A549 (cell line): ENCODE data around the gene SAMD4B. TPM values are rescaled to one million over a fixed set of nuclear protein-coding genes. Genes with fewer than 3 reads are reported as not detected.

Experiments
- ATAC-seq, 2 experiments: fragments of 200-7000 bp in 1 of 2; fragments of >200 bp in 1 of 2; cut with Nextera tagmentation in 1 of 2; cut with Tn5 transposase in 1 of 2; 3 replicates each; pipeline versions ENCODE4 v1.8.0 to v1.9.1; 2018 to 2020; ENCODE audit warnings: mild to moderate bottlenecking in 1 of 2, moderate library complexity in 1 of 2
- CTCF ChIA-PET: fragments of 300-600 bp; sonication (Branson Sonifier 250); formaldehyde crosslinking; extraction: SDS; loops from one replicate; lab custom pipeline; 2021; ENCODE audit warnings: antibody characterized with exemption, inconsistent platforms; lab: Yijun Ruan, JAX
- POLR2A ChIA-PET: fragments of 350-600 bp; formaldehyde crosslinking; extraction: SDS; loops from one replicate; lab custom pipeline; 2021; ENCODE audit warnings: antibody characterized with exemption, inconsistent platforms; lab: Yijun Ruan, JAX
- DNase-seq, 2 experiments: peaks; one replicate each; pipeline versions ENCODE4 v3.0.0 to v3.0.0-alpha.2; 2011 to 2016; ENCODE audit warnings: low read depth in 1 of 2, low spot score in 1 of 2
- FAIRE-seq: peaks from 2 replicates; lab custom pipeline; 2011; peaks lifted over from hg19 to GRCh38; lab: Jason Lieb, UNC
- H3K27ac ChIP-seq, 2 experiments: fragments of >200 bp; sonication (Bioruptor Twin); formaldehyde crosslinking; 3 replicates each; pipeline ENCODE4 v1.5.1; 2016 to 2017
- H3K4me1 ChIP-seq: fragments of >200 bp; sonication (Bioruptor Twin); formaldehyde crosslinking; 3 replicates; pipeline ENCODE4 v1.6.1; 2016
- H3K4me2 ChIP-seq: fragments of >200 bp; sonication (Bioruptor Twin); formaldehyde crosslinking; 3 replicates; pipeline ENCODE4 v1.6.1; 2016
- H3K4me3 ChIP-seq: fragments of >200 bp; sonication (Bioruptor Twin); formaldehyde crosslinking; 3 replicates; pipeline ENCODE4 v1.5.1; 2016
- H3K9me3 ChIP-seq: fragments of >200 bp; sonication (Bioruptor Twin); formaldehyde crosslinking; 3 replicates; pipeline ENCODE4 v1.6.1; 2016
- CEBPB ChIP-seq, 2 experiments: fragments of >200 bp in 1 of 2; sonication (Bioruptor Twin) in 1 of 2; formaldehyde crosslinking in 1 of 2; IDR thresholded peaks; 2 replicates each; pipeline ENCODE4 v1.6.1; 2012 to 2016
- CHD4 ChIP-seq: fragments of 200-600 bp; sonication (generic); IDR thresholded peaks from 2 replicates; pipeline ENCODE4 v1.6.1; 2016; ENCODE audit warnings: antibody characterized with exemption, mild to moderate bottlenecking, borderline replicate concordance
- CTCF ChIP-seq: fragments of >200 bp; sonication (Bioruptor Twin); formaldehyde crosslinking; IDR thresholded peaks from 3 replicates; pipeline ENCODE4 v1.5.1; 2016
- FOSB ChIP-seq: fragments of 250-450 bp; sonication (Bioruptor Pico); IDR thresholded peaks from 2 replicates; pipeline ENCODE4 v1.5.0; 2020; ENCODE audit warnings: mild to moderate bottlenecking, moderate library complexity
- HDAC2 ChIP-seq: fragments of 200-600 bp; sonication (generic); IDR thresholded peaks from 2 replicates; pipeline ENCODE4 v1.6.1; 2016
- HEYL ChIP-seq: fragments of 250-450 bp; sonication (Bioruptor Pico); IDR thresholded peaks from 2 replicates; pipeline ENCODE4 v1.8.0; 2021; ENCODE audit warnings: mild to moderate bottlenecking, moderate library complexity
- HOXA7 ChIP-seq: fragments of 250-450 bp; sonication (Bioruptor Pico); IDR thresholded peaks from 2 replicates; pipeline ENCODE4 v1.5.0; 2020; ENCODE audit warnings: mild to moderate bottlenecking, moderate library complexity
- HOXB5 ChIP-seq: fragments of 250-450 bp; sonication (Bioruptor Pico); IDR thresholded peaks from 2 replicates; pipeline ENCODE4 v1.5.0; 2020; ENCODE audit warnings: mild to moderate bottlenecking, moderate library complexity
- JUN ChIP-seq, 2 experiments: fragments of >200 bp; sonication (Bioruptor Twin); formaldehyde crosslinking; IDR thresholded peaks; 2 replicates in 1 of 2; 3 replicates in 1 of 2; pipeline ENCODE4 v1.6.1; 2016 to 2017
- KDM1A ChIP-seq: fragments of 200-600 bp; sonication (generic); IDR thresholded peaks from 2 replicates; pipeline ENCODE4 v1.6.1; 2016; ENCODE audit warnings: low read depth, mild to moderate bottlenecking
- KDM5A ChIP-seq: fragments of 200-600 bp; sonication (generic); IDR thresholded peaks from 2 replicates; pipeline ENCODE4 v1.6.1; 2016; ENCODE audit warnings: antibody characterized with exemption, mild to moderate bottlenecking
- MAFK ChIP-seq: fragments of 450-650 bp; IDR thresholded peaks from 2 replicates; pipeline ENCODE4 v1.6.1; 2014; ENCODE audit not compliant: partially characterized antibody
- MYC ChIP-seq: IDR thresholded peaks from 2 replicates; pipeline ENCODE4 v1.6.1; 2012; ENCODE audit warnings: mild to moderate bottlenecking, inconsistent platforms, low read length, improper control_type of control experiment, borderline replicate concordance
- NPAS2 ChIP-seq: fragments of 250-450 bp; sonication (Bioruptor Pico); IDR thresholded peaks from 2 replicates; pipeline ENCODE4 v1.8.0; 2022; ENCODE audit warnings: mild to moderate bottlenecking, moderate library complexity, borderline replicate concordance
- NR3C1 ChIP-seq: fragments of >200 bp; sonication (Bioruptor Twin); formaldehyde crosslinking; IDR thresholded peaks from 3 replicates; pipeline ENCODE4 v1.6.1; 2017
- PBX3 ChIP-seq: IDR thresholded peaks from 2 replicates; pipeline ENCODE4 v1.6.1; 2012
- PHF8 ChIP-seq: fragments of 200-600 bp; sonication (generic); IDR thresholded peaks from 2 replicates; pipeline ENCODE4 v1.6.1; 2016; ENCODE audit warnings: low read depth, mild to moderate bottlenecking, antibody characterized with exemption, moderate library complexity, borderline replicate concordance
- POLR2A ChIP-seq: IDR thresholded peaks from 2 replicates; pipeline ENCODE4 v1.6.1; 2012; ENCODE audit warnings: mild to moderate bottlenecking, low read length
- RCOR1 ChIP-seq: fragments of 150-350 bp; IDR thresholded peaks from 2 replicates; pipeline ENCODE4 v1.6.1; 2014; ENCODE audit warnings: antibody characterized with exemption, low read length, low read depth
- RNF2 ChIP-seq: fragments of 200-600 bp; sonication (generic); IDR thresholded peaks from 2 replicates; pipeline ENCODE4 v1.6.1; 2016; ENCODE audit warnings: low read depth, mild to moderate bottlenecking, antibody characterized with exemption, moderate library complexity, borderline replicate concordance
- SMC3 ChIP-seq: fragments of >200 bp; sonication (Bioruptor Twin); formaldehyde crosslinking; IDR thresholded peaks from 3 replicates; pipeline ENCODE4 v1.6.1; 2018; ENCODE audit warnings: inconsistent platforms
- TFCP2L1 ChIP-seq: fragments of 250-450 bp; sonication (Bioruptor Pico); IDR thresholded peaks from 2 replicates; pipeline ENCODE4 v1.5.0; 2021; ENCODE audit warnings: mild to moderate bottlenecking
- ZC3H11A ChIP-seq: fragments of 450-650 bp; IDR thresholded peaks from 2 replicates; pipeline ENCODE4 v1.6.1; 2014; ENCODE audit warnings: antibody characterized with exemption, mild to moderate bottlenecking
- ZFP36 ChIP-seq: fragments of 450-650 bp; IDR thresholded peaks from 2 replicates; pipeline ENCODE4 v1.6.1; 2014; ENCODE audit warnings: borderline replicate concordance; ENCODE audit not compliant: partially characterized antibody
- ZNF302 ChIP-seq: fragments of 250-450 bp; sonication (Bioruptor Pico); IDR thresholded peaks from 2 replicates; pipeline ENCODE4 v1.9.0; 2021; ENCODE audit warnings: inconsistent platforms, mild to moderate bottlenecking, moderate library complexity
- WGBS: methylation state at CpG from one replicate; pipeline ENCODE4 v1.1.6; 2017; ENCODE audit errors: missing lambda C conversion rate; 5-methylcytosine and 5-hydroxymethylcytosine counted together
- polyA plus RNA-seq, 4 experiments: library from polyadenylated mRNA; depleted of rRNA in 3 of 4; stranded (reverse); fragments of >200 nt; fragmentation: RNase III in 1 of 4; extraction: RNeasy Plus Mini Kit Qiagen cat#74134 plus additional on column Dnase treatment in 1 of 4; gene quantifications; 2 replicates in 3 of 4; 3 replicates in 1 of 4; pipeline ENCODE4 v1.2.3, GENCODE V29; 2011 to 2017

The SAMD4B gene
- polyA plus RNA-seq, 2 of the 4 experiments (the other 2 are of a cell fraction), result 82.1 to 118 TPM

- WGBS, result 65% methylated on average over 6 of the region's 6 CpGs
- H3K27ac ChIP-seq, result no peak overlapping the region
- H3K4me2 ChIP-seq, result no peak overlapping the region
- ChIA-PET CTCF (interaction anchor here (0.6 to 2.8 kb wide), 15 partner anchors 8 to 343 kb away, joined by 3 to 8 read pairs (median 4); no protein-coding TSS in a partner anchor), POLR2A (no interaction called here)
- peak; percentile 3 to 24; a peak in 3 of 6 replicates for ATAC-seq
- TF ChIP-seq ZFP36 (peak; percentile 61), HOXA7 (CRISPR knock-in tag) (no peak), KDM1A (peak; percentile 70; the same call in 1 of the 2 replicates), JUN (IDR thresholded peaks at IDR 0.05) (no peak), HOXB5 (CRISPR knock-in tag) (no peak), HDAC2 (no peak), NPAS2 (no peak), TFCP2L1 (CRISPR knock-in tag) (no peak), RNF2 (no peak), RCOR1 (no peak)
- no peak for FAIRE-seq
- H3K9me3 ChIP-seq, result no peaks in the 10 kb centered on the region
- DNase-seq, result no peak
- no peak overlapping the region for H3K4me3 ChIP-seq
- peaks cover 10% of the 10 kb centered on the region for H3K4me1 ChIP-seq
Observed at GRCh38 chr19:39304701-39305571, 37.3 kb upstream of the SAMD4B start.

GRCh38 chr19:39306075-39306474 is 36.1 kb upstream of the SAMD4B start:
- H3K4me2 ChIP-seq, result no peak overlapping the region
- no peak overlapping the region for H3K4me3 ChIP-seq
- TF ChIP-seq CEBPB (IDR thresholded peaks at IDR 0.05) (0 out of 4 replicates have a peak, but pooled peaks of 1 of the 2 experiments have one; percentile 12), PBX3 (no peak)
- DNase-seq (no peak), ATAC-seq (no peak), FAIRE-seq (no peak)
- no peak overlapping the region for H3K27ac ChIP-seq
- H3K4me1 ChIP-seq, result peaks cover 10% of the 10 kb centered on the region
- H3K9me3 ChIP-seq, result no peaks in the 10 kb centered on the region
- ChIA-PET POLR2A (interaction anchor here (0.6 kb wide), 1 partner anchor 163 kb away, joined by 5 read pairs; no protein-coding TSS in a partner anchor), CTCF (interaction anchor here (0.5 to 2.8 kb wide), 11 partner anchors 9 to 999 kb away, joined by 3 to 8 read pairs (median 4); no protein-coding TSS in a partner anchor)

GRCh38 chr19:39307046-39307821 is 35.0 kb upstream of the SAMD4B start:
- Histone ChIP-seq H3K4me2 (peak overlapping the region; percentile 57), H3K27ac (peak overlapping the region in 1 of 2 experiments; percentile 12; a peak in 1 of 6 replicates), H3K9me3 (no peaks in the 10 kb centered on the region), H3K4me3 (peak overlapping the region; percentile 31), H3K4me1 (peaks cover 10% of the 10 kb centered on the region)
- peak; percentile 40 to 71; a peak in 5 of 6 replicates for ATAC-seq
- CTCF ChIA-PET, result interaction anchor here (1.2 to 1.3 kb wide), 2 partner anchors 94 to 120 kb away, joined by 3 to 4 read pairs; no protein-coding TSS in a partner anchor
- no peak for FAIRE-seq
- DNase-seq, result no peak
- WGBS, result 72% methylated on average over 71 of the region's 71 CpGs
- TF ChIP-seq NPAS2, result no peak
- 0 out of 5 replicates have a peak, but pooled peaks of 1 of the 2 experiments have one; percentile 26 for TF ChIP-seq JUN (IDR thresholded peaks at IDR 0.05)
- TF ChIP-seq, all 56 proteins: peak for 1
- POLR2A ChIA-PET, result no interaction called here

- ChIA-PET CTCF (interaction anchor here (0.6 to 1.2 kb wide), 5 partner anchors 12 to 257 kb away, joined by 3 to 6 read pairs (median 3); partner anchors contain the start of gene IFNL1), POLR2A (no interaction called here)
- peak overlapping the region; percentile 57 for H3K4me2 ChIP-seq
- WGBS, result 87% methylated on average over 74 of the region's 82 CpGs
- TF ChIP-seq MYC (no peak), POLR2A (no peak), ZNF302 (CRISPR knock-in tag) (no peak), HEYL (CRISPR knock-in tag) (no peak), RNF2 (no peak), SMC3 (no peak), NR3C1 (no peak), CTCF (no peak), PHF8 (no peak), ZC3H11A (no peak), MAFK (no peak), FOSB (CRISPR knock-in tag) (no peak), CHD4 (no peak), KDM5A (no peak)
- H3K4me3 ChIP-seq, result peak overlapping the region; percentile 31
- H3K27ac ChIP-seq, result 0 out of 6 replicates have a peak overlapping the region, but pooled peaks of 1 of the 2 experiments have one; percentile 12
- H3K4me1 ChIP-seq, result peaks cover 10% of the 10 kb centered on the region
- ATAC-seq (no peak; a peak in 1 of 6 replicates), DNase-seq (no peak), FAIRE-seq (no peak)
- no peaks in the 10 kb centered on the region for H3K9me3 ChIP-seq
Observed at GRCh38 chr19:39307822-39308530, 34.2 kb upstream of the SAMD4B start.
